ENCODE measurements around the gene MEGF10.

DNA sequence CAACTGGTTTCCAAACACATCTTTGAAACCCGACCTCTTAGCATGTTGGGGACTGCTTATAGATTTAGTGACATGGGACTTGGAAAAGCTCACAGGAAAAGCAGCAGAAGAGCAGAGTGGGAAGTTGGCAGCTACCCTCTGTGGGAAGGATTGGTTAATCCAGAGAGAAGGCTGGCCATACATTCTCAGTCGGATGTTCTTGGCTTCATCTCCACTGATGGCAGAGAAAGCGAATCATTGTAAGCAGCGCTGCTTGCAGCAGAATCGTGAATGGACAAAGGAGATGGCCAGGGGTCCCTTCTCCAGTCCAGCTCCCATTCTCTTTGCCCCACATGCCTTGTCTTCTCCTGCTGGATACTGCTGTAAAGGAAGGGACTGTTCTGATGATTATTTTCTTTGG is 62.7 kb downstream of the MEGF10 start:
- TF ChIP-seq POLR2A (IDR thresholded peaks at IDR 0.05) = no peak
- TF ChIP-seq, protein P1, sequence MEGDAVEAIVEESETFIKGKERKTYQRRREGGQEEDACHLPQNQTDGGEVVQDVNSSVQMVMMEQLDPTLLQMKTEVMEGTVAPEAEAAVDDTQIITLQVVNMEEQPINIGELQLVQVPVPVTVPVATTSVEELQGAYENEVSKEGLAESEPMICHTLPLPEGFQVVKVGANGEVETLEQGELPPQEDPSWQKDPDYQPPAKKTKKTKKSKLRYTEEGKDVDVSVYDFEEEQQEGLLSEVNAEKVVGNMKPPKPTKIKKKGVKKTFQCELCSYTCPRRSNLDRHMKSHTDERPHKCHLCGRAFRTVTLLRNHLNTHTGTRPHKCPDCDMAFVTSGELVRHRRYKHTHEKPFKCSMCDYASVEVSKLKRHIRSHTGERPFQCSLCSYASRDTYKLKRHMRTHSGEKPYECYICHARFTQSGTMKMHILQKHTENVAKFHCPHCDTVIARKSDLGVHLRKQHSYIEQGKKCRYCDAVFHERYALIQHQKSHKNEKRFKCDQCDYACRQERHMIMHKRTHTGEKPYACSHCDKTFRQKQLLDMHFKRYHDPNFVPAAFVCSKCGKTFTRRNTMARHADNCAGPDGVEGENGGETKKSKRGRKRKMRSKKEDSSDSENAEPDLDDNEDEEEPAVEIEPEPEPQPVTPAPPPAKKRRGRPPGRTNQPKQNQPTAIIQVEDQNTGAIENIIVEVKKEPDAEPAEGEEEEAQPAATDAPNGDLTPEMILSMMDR (IDR thresholded peaks at IDR 0.05) = no peak
- TF ChIP-seq POLR2AphosphoS5 (IDR thresholded peaks at IDR 0.05) = no peak

Data from sigmoid colon (tissue), 4 donors.